Left lung (tissue), 10 donors: Measurements from ENCODE around the gene HIBCH. TPM values are rescaled to one million over a fixed set of nuclear protein-coding genes. Genes with fewer than 3 reads are reported as not detected.
"Not testable (repeated sequence)": the region's sequence is repeated elsewhere in the genome, so short reads cannot be mapped to it uniquely, and the experiment has no call there.

Source experiments
- ATAC-seq: fragments of 200-7000 bp; cut with Tn5 transposase; one replicate; pipeline ENCODE4 v1.9.1; 2020; ENCODE audit warnings: moderate library complexity
- DNase-seq, 4 donors: peaks; one replicate each; pipeline ENCODE4 v3.0.0-alpha.2; 2013 to 2020
- H3K27ac ChIP-seq, 2 donors: fragments of 200-600 bp; sonication (generic) in 1 of 2; one replicate each; pipeline versions ENCODE4 v1.5.0 to v1.8.0; 2020 to 2021
- H3K27me3 ChIP-seq, 2 donors: fragments of 200-600 bp; sonication (generic) in 1 of 2; one replicate each; pipeline versions ENCODE4 v1.5.0 to v1.8.0; 2020 to 2021
- H3K36me3 ChIP-seq, 2 donors: fragments of 200-600 bp; sonication (generic) in 1 of 2; one replicate each; pipeline versions ENCODE4 v1.5.0 to v1.8.0; 2020 to 2021
- H3K4me1 ChIP-seq, 2 donors: fragments of 200-600 bp; one replicate each; pipeline ENCODE4 v1.8.0; 2021
- H3K4me3 ChIP-seq, 2 donors: fragments of 200-600 bp; sonication (generic) in 1 of 2; one replicate each; pipeline versions ENCODE4 v1.5.0 to v1.8.0; 2020 to 2021; ENCODE audit warnings: mild to moderate bottlenecking in 1 of 2
- H3K9me3 ChIP-seq, 2 donors: fragments of 200-600 bp; sonication (generic) in 1 of 2; one replicate each; pipeline versions ENCODE4 v1.5.0 to v1.8.0; 2020 to 2021
- CTCF ChIP-seq, 2 donors: fragments of 200-600 bp; sonication (generic) in 1 of 2; IDR thresholded peaks; one replicate each; pipeline versions ENCODE4 v1.5.0 to v1.8.0; 2021; ENCODE audit warnings: antibody characterized with exemption in 2 of 2
- intact Hi-C, 2 donors: fragments of 100-400 bp; cut with DNase I; formaldehyde crosslinking; loops; one replicate each; pipeline versions ENCODE4 v1.11.2 to v1.14.2; 2022
- polyA plus RNA-seq, 6 donors: library from polyadenylated mRNA; unstranded; fragments of 120-200 nt; gene quantifications; one replicate each; pipeline ENCODE4 v1.2.1, GENCODE V29; 2013; ENCODE audit not compliant: insufficient read length in 6 of 6
- total RNA-seq, 2 donors: library from RNA; stranded (reverse); fragmentation: NEBNext Ultra II Directional; extraction: Animal tissue kit (Norgen Biotek cat#: 25700); gene quantifications; one replicate each; pipeline ENCODE4 v1.2.1, GENCODE V29; 2021
- donor health status: DM: no; HTN: yes; CAD: no.
- donor health status: DM: no; HTN: no; CAD: no.

HIBCH gene
- total and polyA plus RNA-seq, 8 donors: 31.8 to 86.8 (median 71.9) TPM

- no peak overlapping the region for H3K4me3 ChIP-seq
- H3K9me3 ChIP-seq: no peaks in the 10 kb centered on the region
- TF ChIP-seq CTCF (IDR thresholded peaks at IDR 0.05): peak in 1 of 2 donors; percentile 40
- no peaks in the 10 kb centered on the region for H3K4me1 ChIP-seq
- H3K27me3 ChIP-seq: no peaks in the 10 kb centered on the region
- H3K36me3 ChIP-seq: no peaks in the 10 kb centered on the region
- intact Hi-C loops: loop anchor here in 1 of 2 donors (10.0 kb wide), 1 partner anchor 193 kb away; no protein-coding TSS in a partner anchor
- H3K27ac ChIP-seq: no peak overlapping the region
- DNase-seq (peak in 2 of 4 donors; percentile 30 to 44), ATAC-seq (no peak)
Measured at GRCh38 chr2:190277234-190278112, 42.2 kb downstream of the HIBCH start.

GRCh38 chr2:190272457-190272842, 47.2 kb downstream of the HIBCH start:
- Histone ChIP-seq H3K4me3 (no peak overlapping the region), H3K9me3 (no peaks in the 10 kb centered on the region), H3K36me3 (no peaks in the 10 kb centered on the region), H3K4me1 (no peaks in the 10 kb centered on the region), H3K27me3 (no peaks in the 10 kb centered on the region), H3K27ac (no peak overlapping the region)
- no peak for TF ChIP-seq CTCF (IDR thresholded peaks at IDR 0.05)
- intact Hi-C loops: loop anchor here in 1 of 2 donors (10.0 kb wide), 1 partner anchor 188 kb away; no protein-coding TSS in a partner anchor
- DNase-seq: no peak
- ATAC-seq: no peak

GRCh38 chr2:190271783-190272456, 47.7 kb downstream of the HIBCH start:
- Histone ChIP-seq H3K27me3 (no peaks in the 10 kb centered on the region), H3K9me3 (no peaks in the 10 kb centered on the region), H3K27ac (no peak overlapping the region), H3K36me3 (no peaks in the 10 kb centered on the region), H3K4me1 (no peaks in the 10 kb centered on the region), H3K4me3 (no peak overlapping the region)
- TF ChIP-seq CTCF (IDR thresholded peaks at IDR 0.05): no peak
- no peak for ATAC-seq
- no peak for DNase-seq
- intact Hi-C loops: loop anchor here in 1 of 2 donors (10.0 kb wide), 1 partner anchor 187 kb away; no protein-coding TSS in a partner anchor

- H3K4me3 ChIP-seq: no peak overlapping the region
- DNase-seq: no peak
Measured at GRCh38 chr2:190270298-190270697, 49.3 kb downstream of the HIBCH start.

GRCh38 chr2:190269699-190270098, 49.9 kb downstream of the HIBCH start:
- intact Hi-C loops: loop anchor here in 1 of 2 donors (10.0 kb wide), 1 partner anchor 185 kb away; no protein-coding TSS in a partner anchor
- not testable (repeated sequence) for H3K36me3 ChIP-seq, ATAC-seq, DNase-seq, H3K27me3 ChIP-seq, H3K4me3 ChIP-seq, H3K27ac ChIP-seq, H3K4me1 ChIP-seq
- H3K9me3 ChIP-seq: peaks cover 0 to 13% of the 10 kb centered on the region in 2 donors

More at GRCh38 chr2:190270298-190270697, 49.3 kb downstream of the HIBCH start:
- no peak for TF ChIP-seq CTCF (IDR thresholded peaks at IDR 0.05)
- no peak for ATAC-seq
- H3K4me1 ChIP-seq: no peaks in the 10 kb centered on the region
- intact Hi-C loops: loop anchor here in 1 of 2 donors (10.0 kb wide), 1 partner anchor 185 kb away; no protein-coding TSS in a partner anchor
- peaks cover 0 to 9% of the 10 kb centered on the region in 2 donors for H3K9me3 ChIP-seq
- no peak overlapping the region for H3K27ac ChIP-seq
- no peaks in the 10 kb centered on the region for H3K36me3 ChIP-seq
- H3K27me3 ChIP-seq: no peaks in the 10 kb centered on the region
